GM21723 (cell line): Measurements from ENCODE around the gene GREB1.

Experiments used
- ATAC-seq: cut with Tn5 transposase; IDR thresholded peaks from one replicate; pipeline ENCODE4 v1.9.1; 2021; ENCODE audit warnings: mild to moderate bottlenecking, moderate library complexity; ENCODE audit not compliant: unreplicated experiment

GREB1 gene

GRCh38 chr2:11533278-11534070 is at the start of gene GREB1:
TSS of gene GREB1 (plus strand) at chr2:11534045. CDS start at chr2:11556615, 22,570 bp downstream.
- no peak for ATAC-seq

- no peak for ATAC-seq
Observed at GRCh38 chr2:11488809-11489208, 45.0 kb upstream of the GREB1 start.

GRCh38 chr2:11490194-11490593 is 43.7 kb upstream of the GREB1 start:
- ATAC-seq: no peak

GRCh38 chr2:11491348-11491933 is 42.4 kb upstream of the GREB1 start:
- no peak for ATAC-seq

- no peak for ATAC-seq
Observed at GRCh38 chr2:11492244-11492643, 41.6 kb upstream of the GREB1 start.

- ATAC-seq: no peak
Observed at GRCh38 chr2:11492720-11493119, 41.1 kb upstream of the GREB1 start.

- ATAC-seq: no peak
Observed at GRCh38 chr2:11493282-11493681, 40.6 kb upstream of the GREB1 start.

GRCh38 chr2:11494310-11494709 is 39.5 kb upstream of the GREB1 start:
- no peak for ATAC-seq

- ATAC-seq: no peak
Observed at GRCh38 chr2:11495844-11496681, 37.8 kb upstream of the GREB1 start.

- peak; percentile 97 for ATAC-seq
Observed at GRCh38 chr2:11498543-11499034, 35.3 kb upstream of the GREB1 start.

GRCh38 chr2:11499081-11499743 is 34.6 kb upstream of the GREB1 start:
- ATAC-seq: no peak

- peak; percentile 41 for ATAC-seq
Observed at GRCh38 chr2:11500702-11501303, 33.0 kb upstream of the GREB1 start.

GRCh38 chr2:11502740-11503292 is 31.0 kb upstream of the GREB1 start:
- ATAC-seq: no peak

GRCh38 chr2:11503354-11503927 is 30.4 kb upstream of the GREB1 start:
- ATAC-seq: no peak

- peak; percentile 94 for ATAC-seq
Observed at GRCh38 chr2:11505652-11506610, 27.9 kb upstream of the GREB1 start.

- no peak for ATAC-seq
Observed at GRCh38 chr2:11506611-11506969, 27.3 kb upstream of the GREB1 start.

- ATAC-seq: no peak
Observed at GRCh38 chr2:11507517-11507916, 26.3 kb upstream of the GREB1 start.

- no peak for ATAC-seq
Observed at GRCh38 chr2:11508279-11508678, 25.6 kb upstream of the GREB1 start.
